ENCODE data around the gene KCNN1.
"Not testable (repeated sequence)": the region's sequence is repeated elsewhere in the genome, so short reads cannot be mapped to it uniquely, and the experiment has no call there.

KCNN1 gene

GRCh38 chr19:18001777-18002345 is 35.0 kb downstream of the KCNN1 start:
- DNase-seq (ENCODE audit: low spot score): no peak

- DNase-seq (ENCODE audit: low spot score): no peak
Measured at GRCh38 chr19:18002347-18002850, 35.5 kb downstream of the KCNN1 start.

GRCh38 chr19:18005750-18006149 is 38.8 kb downstream of the KCNN1 start:
- not testable (repeated sequence) for DNase-seq (ENCODE audit: low spot score)

GRCh38 chr19:18007044-18007916 is 40.4 kb downstream of the KCNN1 start:
- DNase-seq (ENCODE audit: low spot score): peak; percentile 98

- peak; percentile 99 for DNase-seq (ENCODE audit: low spot score)
Measured at GRCh38 chr19:18007917-18008673, 41.2 kb downstream of the KCNN1 start, which contains the start of gene ARRDC2. ARRDC2 (plus strand) TSS chr19:18008170; CDS start chr19:18008311, 141 bp downstream.

GRCh38 chr19:18008814-18009213 is 41.9 kb downstream of the KCNN1 start:
- no peak for DNase-seq (ENCODE audit: low spot score)

GRCh38 chr19:18009412-18010066 is 42.6 kb downstream of the KCNN1 start:
- peak; percentile 33 for DNase-seq (ENCODE audit: low spot score)

GRCh38 chr19:18010149-18010548 is 43.2 kb downstream of the KCNN1 start:
- DNase-seq (ENCODE audit: low spot score): no peak

GRCh38 chr19:18013210-18014111 is 46.6 kb downstream of the KCNN1 start:
- peak; percentile 93 for DNase-seq (ENCODE audit: low spot score)

GRCh38 chr19:18014197-18014596 is 47.3 kb downstream of the KCNN1 start:
- DNase-seq (ENCODE audit: low spot score): no peak

- no peak for DNase-seq (ENCODE audit: low spot score)
Measured at GRCh38 chr19:18016209-18016910, 49.5 kb downstream of the KCNN1 start.

- DNase-seq (ENCODE audit: low spot score): no peak
Measured at GRCh38 chr19:18017275-18018083, 50.6 kb downstream of the KCNN1 start.

GRCh38 chr19:18020212-18021085 is 53.5 kb downstream of the KCNN1 start:
- no peak for DNase-seq (ENCODE audit: low spot score)

- no peak for DNase-seq (ENCODE audit: low spot score)
Measured at GRCh38 chr19:18021121-18021755, 54.3 kb downstream of the KCNN1 start.

- DNase-seq (ENCODE audit: low spot score): no peak
Measured at GRCh38 chr19:18023622-18024251, 56.8 kb downstream of the KCNN1 start.

- no peak for DNase-seq (ENCODE audit: low spot score)
Measured at GRCh38 chr19:18027151-18027550, 60.2 kb downstream of the KCNN1 start.

- peak; percentile 73 for DNase-seq (ENCODE audit: low spot score)
Measured at GRCh38 chr19:18029617-18030338, 62.9 kb downstream of the KCNN1 start.
